ENCODE measurements around the gene RAB7B.
A peak's percentile ranks its signal among the peaks of the same experiment; 100 is the strongest.

RAB7B gene

DNA sequence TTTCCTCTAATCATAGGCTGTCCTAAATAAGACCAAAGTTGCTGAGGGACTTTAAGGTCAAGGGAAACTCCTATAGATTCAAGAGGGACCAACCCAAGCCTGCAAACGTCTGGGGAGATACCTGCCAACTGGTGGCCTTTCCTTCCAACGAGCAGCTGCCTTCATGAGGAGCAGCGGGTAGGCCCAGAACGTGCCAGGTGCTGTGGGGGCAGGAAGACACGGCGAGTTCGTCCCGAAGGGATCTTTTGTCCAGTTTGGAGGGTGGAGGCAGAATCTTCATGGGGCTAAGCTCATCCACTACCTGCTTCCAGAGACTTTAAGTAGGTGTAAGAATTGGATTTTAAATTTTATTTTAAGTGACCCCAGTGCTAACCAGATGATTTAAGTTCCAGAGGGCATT lies 34.0 kb downstream of the RAB7B start:
- no peak for DNase-seq
- TF ChIP-seq POLR2A (IDR thresholded peaks at IDR 0.05; ENCODE audit: low read length), result no peak
- TF ChIP-seq GATA1 (IDR thresholded peaks at IDR 0.05; ENCODE audit: low read depth, low read length), result no peak

- no peak for TF ChIP-seq POLR2A (IDR thresholded peaks at IDR 0.05; ENCODE audit: low read length)
- TF ChIP-seq GATA1 (IDR thresholded peaks at IDR 0.05; ENCODE audit: low read depth, low read length), result no peak
- DNase-seq, result no peak
Measured at GRCh38 chr1:205967554-205968335, 35.5 kb downstream of the RAB7B start.

DNA sequence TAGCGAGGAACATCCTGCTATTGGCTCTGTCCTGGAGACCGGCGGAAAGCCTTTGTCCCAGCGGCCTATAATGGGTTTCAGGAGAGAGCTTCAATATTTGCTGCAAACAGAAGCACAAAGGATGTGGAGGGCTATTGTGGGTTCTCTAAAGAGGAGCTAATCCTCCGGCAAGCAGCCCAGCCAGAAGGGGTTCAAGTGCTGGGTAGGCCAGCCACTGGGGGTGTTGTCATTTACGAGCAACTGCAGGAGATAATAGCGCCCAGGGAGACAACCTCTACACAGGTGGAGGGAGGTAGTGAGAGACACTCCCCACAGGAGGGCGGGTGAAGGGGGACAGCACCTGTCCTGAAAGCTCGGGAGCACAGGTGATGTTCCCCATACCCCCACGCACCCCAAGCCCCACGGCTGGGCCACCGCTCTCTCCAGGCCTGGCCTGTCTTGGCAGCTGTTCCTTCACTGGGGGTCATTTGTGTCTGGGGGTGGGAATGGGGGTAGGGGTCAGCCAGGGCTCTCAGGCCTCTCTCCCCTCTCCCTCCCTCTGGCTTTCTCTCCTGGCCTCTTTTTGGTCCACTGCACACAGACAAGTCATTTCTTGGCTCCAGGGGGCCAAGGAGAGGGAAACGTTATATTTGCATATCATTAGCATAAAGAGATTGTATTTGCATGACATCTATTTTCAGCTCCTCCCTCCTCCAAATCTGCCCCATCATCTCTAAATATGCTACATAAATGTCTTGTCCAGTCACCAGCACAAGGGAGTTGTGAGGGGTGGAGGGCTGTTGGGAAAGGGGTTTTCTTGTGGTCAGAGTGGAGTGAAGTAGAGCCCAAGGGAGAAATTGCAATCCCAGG lies 37.9 kb downstream of the RAB7B start:
- TF ChIP-seq POLR2A (IDR thresholded peaks at IDR 0.05; ENCODE audit: low read length) (no peak), GATA1 (IDR thresholded peaks at IDR 0.05; ENCODE audit: low read depth, low read length) (no peak)
- DNase-seq, result no peak

DNA sequence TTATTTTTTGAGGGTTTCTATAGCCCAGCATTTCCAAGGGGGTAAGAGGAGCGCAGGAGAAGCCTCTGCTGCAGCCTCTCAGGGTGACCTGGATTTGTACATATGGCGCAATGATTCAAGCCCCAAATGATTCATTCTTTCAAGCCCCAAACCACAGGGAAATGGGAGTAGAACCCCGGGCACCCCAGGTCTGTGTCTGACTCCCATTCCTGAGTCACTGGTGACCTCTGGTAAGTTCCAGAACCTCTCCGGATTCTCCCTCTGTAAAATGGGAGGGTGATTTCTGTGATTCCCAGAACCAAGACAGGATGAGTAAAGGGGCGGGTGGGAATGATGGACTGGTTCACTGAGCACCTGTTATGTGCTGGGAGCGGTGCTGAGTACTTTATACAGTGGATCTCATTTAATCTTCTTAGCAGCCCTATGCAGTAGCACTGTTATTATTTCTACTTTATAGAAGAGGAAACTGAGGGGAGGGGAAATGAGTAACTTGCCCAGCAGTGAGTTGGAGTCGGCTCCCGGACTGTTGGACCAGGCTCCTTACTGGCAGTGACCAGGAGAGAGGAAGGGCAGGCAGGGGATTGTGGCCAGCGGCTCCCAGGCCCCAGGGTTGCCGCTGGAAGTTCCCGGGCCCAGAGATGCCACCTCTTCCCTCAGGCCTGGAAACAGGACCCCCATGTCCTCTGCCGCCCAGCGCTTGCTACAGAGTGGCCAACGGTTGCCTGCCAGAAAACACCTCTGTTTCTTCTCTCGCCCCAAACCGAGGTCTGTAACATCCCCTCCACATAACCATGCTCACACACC lies 39.6 kb downstream of the RAB7B start:
- TF ChIP-seq POLR2A (IDR thresholded peaks at IDR 0.05; ENCODE audit: low read length) (no peak), GATA1 (IDR thresholded peaks at IDR 0.05; ENCODE audit: low read depth, low read length) (no peak)
- DNase-seq, result no peak

- TF ChIP-seq GATA1 (IDR thresholded peaks at IDR 0.05; ENCODE audit: low read depth, low read length) (no peak), POLR2A (IDR thresholded peaks at IDR 0.05; ENCODE audit: low read length) (no peak)
- DNase-seq, result no peak
Measured at GRCh38 chr1:205962821-205963221, 40.4 kb downstream of the RAB7B start.

GRCh38 chr1:205961991-205962820 lies 41.0 kb downstream of the RAB7B start:
- TF ChIP-seq GATA1 (IDR thresholded peaks at IDR 0.05; ENCODE audit: low read depth, low read length) (no peak), POLR2A (IDR thresholded peaks at IDR 0.05; ENCODE audit: low read length) (no peak)
- DNase-seq, result no peak

GRCh38 chr1:205961405-205961804 lies 41.8 kb downstream of the RAB7B start:
- no peak for DNase-seq
- TF ChIP-seq GATA1 (IDR thresholded peaks at IDR 0.05; ENCODE audit: low read depth, low read length), result no peak
- TF ChIP-seq POLR2A (IDR thresholded peaks at IDR 0.05; ENCODE audit: low read length), result no peak

DNA sequence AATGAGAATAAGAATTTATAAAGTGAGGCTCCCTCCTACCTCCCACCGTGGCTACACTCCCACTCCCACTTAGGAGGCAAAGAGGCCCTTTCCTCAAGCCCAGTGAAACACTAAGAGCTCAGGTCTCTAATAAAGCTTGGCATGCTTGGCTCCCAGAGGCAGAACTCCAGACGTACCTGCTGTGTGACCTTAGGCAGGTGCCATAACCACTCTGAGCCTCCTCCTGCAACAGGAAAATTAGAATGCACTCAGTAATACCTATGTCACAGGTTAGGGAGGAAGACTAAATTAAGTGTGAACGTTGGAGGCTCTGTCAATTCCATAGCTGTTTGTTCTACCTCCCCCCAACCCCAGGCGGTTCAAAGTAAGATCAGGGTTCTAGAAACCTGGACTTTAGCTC lies 43.4 kb downstream of the RAB7B start:
- DNase-seq, result no peak
- TF ChIP-seq GATA1 (IDR thresholded peaks at IDR 0.05; ENCODE audit: low read depth, low read length) (no peak), POLR2A (IDR thresholded peaks at IDR 0.05; ENCODE audit: low read length) (no peak)

GRCh38 chr1:205955499-205955898 lies 47.7 kb downstream of the RAB7B start:
- no peak for TF ChIP-seq POLR2A (IDR thresholded peaks at IDR 0.05; ENCODE audit: low read length)
- no peak for TF ChIP-seq GATA1 (IDR thresholded peaks at IDR 0.05; ENCODE audit: low read depth, low read length)
- DNase-seq, result no peak

GRCh38 chr1:205954819-205955404 lies 48.3 kb downstream of the RAB7B start:
- TF ChIP-seq POLR2A (IDR thresholded peaks at IDR 0.05; ENCODE audit: low read length), result no peak
- TF ChIP-seq GATA1 (IDR thresholded peaks at IDR 0.05; ENCODE audit: low read depth, low read length), result no peak
- DNase-seq, result no peak

DNA sequence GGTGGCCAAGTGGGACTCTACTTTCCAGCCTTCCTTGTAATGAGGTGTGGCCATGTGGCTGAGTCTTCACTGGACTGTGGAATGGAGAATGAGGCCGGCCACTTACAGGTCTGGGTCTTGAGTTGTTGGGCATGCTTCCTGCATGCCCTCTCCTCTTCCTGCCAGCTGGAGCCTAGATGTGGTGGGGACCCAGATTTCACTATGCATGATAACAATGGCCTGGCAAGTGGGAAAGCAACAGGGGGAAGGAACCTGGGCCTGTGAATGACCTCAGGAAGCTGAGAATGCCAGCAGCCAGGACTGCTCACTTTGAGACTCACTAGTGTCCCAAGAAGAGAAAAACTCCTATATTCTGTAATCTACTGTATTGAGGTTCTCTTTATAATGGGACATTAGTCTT lies 51.4 kb downstream of the RAB7B start:
- no peak for DNase-seq
- TF ChIP-seq GATA1 (IDR thresholded peaks at IDR 0.05; ENCODE audit: low read depth, low read length) (no peak), POLR2A (IDR thresholded peaks at IDR 0.05; ENCODE audit: low read length) (no peak)

DNA sequence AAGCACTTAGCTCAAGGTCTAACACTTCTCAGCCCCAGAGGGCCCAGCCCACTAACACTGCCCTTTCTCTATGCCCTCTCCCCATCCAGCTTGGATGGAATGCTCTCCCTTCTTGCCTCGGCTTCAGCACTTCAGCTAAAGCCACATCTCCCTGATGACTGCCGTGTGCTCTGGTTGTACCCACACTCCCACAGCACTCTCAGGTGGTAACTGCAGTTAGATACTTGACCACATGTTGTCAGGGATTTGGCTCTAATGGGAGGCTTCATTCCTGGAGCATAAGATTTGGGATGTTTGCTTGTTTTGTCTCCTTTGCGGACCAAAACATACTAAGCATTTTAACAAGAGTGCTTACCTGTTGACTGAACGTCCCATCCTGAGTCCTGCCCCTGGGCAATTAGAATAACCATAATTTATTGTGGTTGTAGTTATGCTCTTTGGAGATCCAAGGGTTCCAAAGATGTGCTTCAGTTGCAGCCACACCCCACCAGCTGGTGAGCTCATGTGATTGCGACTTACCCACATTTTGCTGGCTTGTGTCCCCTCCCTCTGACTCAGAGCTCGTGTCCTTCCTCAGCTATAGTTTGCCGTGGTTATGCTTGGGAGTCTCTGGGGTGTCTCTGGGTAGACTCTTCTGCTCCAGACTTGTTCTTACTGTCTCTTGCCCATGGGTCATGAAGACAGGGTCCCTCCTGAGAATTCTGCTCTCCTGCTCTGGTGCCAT lies 52.2 kb downstream of the RAB7B start:
- TF ChIP-seq GATA1 (IDR thresholded peaks at IDR 0.05; ENCODE audit: low read depth, low read length) (no peak), POLR2A (IDR thresholded peaks at IDR 0.05; ENCODE audit: low read length) (no peak)
- DNase-seq, result peak; percentile 18 to 25
